PC-9 (cell line): ENCODE data around the gene SH3RF3. TPM values are rescaled to one million over a fixed set of nuclear protein-coding genes. Genes with fewer than 3 reads are reported as not detected.

ENCODE experiments used
- BruUV-seq: library from RNA; stranded (reverse); fragments of 400-500 nt; replicated peaks from 2 replicates; lab custom pipeline; 2021; lab: Mats Ljungman, UMichigan
- CTCF ChIA-PET: fragments of 300-600 bp; sonication (Branson Sonifier 250); formaldehyde crosslinking; loops from one replicate; lab custom pipeline; 2022; ENCODE audit warnings: antibody characterized with exemption; lab: Charles Lee
- POLR2A ChIA-PET: fragments of 300-600 bp; sonication (Branson Sonifier 250); formaldehyde crosslinking; loops from one replicate; lab custom pipeline; 2022; ENCODE audit warnings: antibody characterized with exemption; ENCODE audit not compliant: unreplicated experiment; lab: Charles Lee
- DNase-seq, 2 experiments: peaks; one replicate each; pipeline versions ENCODE4 v3.0.0 to v3.0.0-alpha.2; 2015 to 2022; ENCODE audit warnings: mixed read lengths in 1 of 2
- H2AFZ ChIP-seq: fragments of 200-600 bp; sonication (generic); 2 replicates; pipeline ENCODE4 v1.8.1; 2017; ENCODE audit warnings: antibody characterized with exemption
- H3F3A ChIP-seq: fragments of 200-600 bp; sonication (generic); 2 replicates; pipeline ENCODE4 v1.8.1; 2017; ENCODE audit warnings: antibody characterized with exemption, mild to moderate bottlenecking, low read depth; ENCODE audit not compliant: insufficient read depth
- H3K27ac ChIP-seq: fragments of 200-600 bp; sonication (generic); 2 replicates; pipeline ENCODE4 v1.6.1; 2016; ENCODE audit warnings: mixed run types
- H3K27me3 ChIP-seq: fragments of 200-600 bp; sonication (generic); 2 replicates; pipeline ENCODE4 v1.6.1; 2016; ENCODE audit warnings: low read depth, mixed run types; ENCODE audit not compliant: insufficient read depth
- H3K36me3 ChIP-seq: fragments of 200-600 bp; sonication (generic); 2 replicates; pipeline ENCODE4 v1.6.1; 2016; ENCODE audit warnings: low read depth, mixed run types
- H3K4me1 ChIP-seq: fragments of 200-600 bp; sonication (generic); replicated peaks from 2 replicates; pipeline ENCODE4 v1.6.1; 2016; ENCODE audit warnings: mixed run types; ENCODE audit not compliant: insufficient read depth
- H3K4me2 ChIP-seq: fragments of 200-600 bp; sonication (generic); 2 replicates; pipeline ENCODE4 v1.6.1; 2017; ENCODE audit warnings: mixed run types
- H3K4me3 ChIP-seq: fragments of 200-600 bp; sonication (generic); 2 replicates; pipeline ENCODE4 v1.6.1; 2016; ENCODE audit warnings: mixed run types
- H3K79me2 ChIP-seq: fragments of 200-600 bp; sonication (generic); 2 replicates; pipeline ENCODE4 v1.6.1; 2017; ENCODE audit warnings: low read depth, mixed run types
- H3K9me2 ChIP-seq: fragments of 200-600 bp; sonication (generic); 2 replicates; pipeline ENCODE4 v1.8.1; 2017; ENCODE audit warnings: mild to moderate bottlenecking; ENCODE audit not compliant: insufficient read depth
- H3K9me3 ChIP-seq: fragments of 200-600 bp; sonication (generic); 2 replicates; pipeline ENCODE4 v1.8.1; 2016; ENCODE audit warnings: low read depth; ENCODE audit not compliant: insufficient read depth
- H4K20me1 ChIP-seq: fragments of 200-600 bp; sonication (generic); 2 replicates; pipeline ENCODE4 v1.8.1; 2017; ENCODE audit not compliant: insufficient read depth
- CTCF ChIP-seq: fragments of 200-600 bp; sonication (generic); conservative IDR thresholded peaks from 2 replicates; pipeline ENCODE4 v1.6.1; 2017; ENCODE audit warnings: mixed run types, antibody characterized with exemption, mild to moderate bottlenecking, moderate library complexity
- EZH2 ChIP-seq: fragments of 200-600 bp; sonication (generic); IDR thresholded peaks from 2 replicates; pipeline ENCODE4 v1.8.0; 2017; ENCODE audit warnings: antibody characterized with exemption, low read depth
- intact Hi-C: fragments of 100-400 bp; cut with micrococcal nuclease; formaldehyde crosslinking; loops from one replicate; pipeline ENCODE4 v1.10.0; 2022; ENCODE audit not compliant: unreplicated experiment
- total RNA-seq: library from RNA; stranded (reverse); gene quantifications from 2 replicates; pipeline ENCODE4 v1.2.3, GENCODE V29; 2021

SH3RF3 gene
- total RNA-seq, 1 experiment from 2014 or later, result 6.1 TPM

GRCh38 chr2:109253217-109253616 lies 124.2 kb downstream of the SH3RF3 start:
- Histone ChIP-seq H3K4me1 (no peaks in the 10 kb centered on the region), H3K9me2 (no peaks in the 10 kb centered on the region), H3K4me2 (no peak overlapping the region), H3K79me2 (no peaks in the 10 kb centered on the region; the same call in 1 of the 2 replicates), H3F3A (no peaks in the 10 kb centered on the region; the same call in 1 of the 2 replicates), H2AFZ (no peak overlapping the region), H3K9me3 (no peaks in the 10 kb centered on the region), H3K27me3 (no peaks in the 10 kb centered on the region), H4K20me1 (no peaks in the 10 kb centered on the region), H3K36me3 (no peaks in the 10 kb centered on the region), H3K27ac (no peak overlapping the region), H3K4me3 (no peak overlapping the region)
- intact Hi-C loops, result no loop called here
- ChIA-PET POLR2A (no interaction called here), CTCF (no interaction called here)
- no TSS peak for BruUV-seq
- no peak for DNase-seq
- TF ChIP-seq CTCF (no peak), EZH2 (no peak)

- no peak for TF ChIP-seq CTCF
- TF ChIP-seq EZH2, result no peak
- Histone ChIP-seq H3K27ac (no peak overlapping the region), H4K20me1 (no peaks in the 10 kb centered on the region), H2AFZ (no peak overlapping the region), H3K4me1 (no peaks in the 10 kb centered on the region), H3K4me2 (no peak overlapping the region), H3F3A (no peaks in the 10 kb centered on the region; the same call in 1 of the 2 replicates), H3K9me2 (no peaks in the 10 kb centered on the region), H3K27me3 (no peaks in the 10 kb centered on the region), H3K79me2 (no peaks in the 10 kb centered on the region; the same call in 1 of the 2 replicates), H3K4me3 (no peak overlapping the region), H3K36me3 (no peaks in the 10 kb centered on the region), H3K9me3 (no peaks in the 10 kb centered on the region)
- BruUV-seq, result no TSS peak
- intact Hi-C loops, result no loop called here
- ChIA-PET POLR2A (no interaction called here), CTCF (no interaction called here)
- DNase-seq, result no peak
Measured at GRCh38 chr2:109254174-109254904, 125.3 kb downstream of the SH3RF3 start.

GRCh38 chr2:109255654-109256053 lies 126.6 kb downstream of the SH3RF3 start:
- intact Hi-C loops, result no loop called here
- TF ChIP-seq CTCF (no peak), EZH2 (no peak)
- ChIA-PET CTCF (no interaction called here), POLR2A (no interaction called here)
- no peaks in the 10 kb centered on the region; the same call in 1 of the 2 replicates for H3F3A ChIP-seq
- no peak overlapping the region for H2AFZ ChIP-seq
- H4K20me1 ChIP-seq, result no peaks in the 10 kb centered on the region
- BruUV-seq, result no TSS peak
- no peak for DNase-seq
- H3K36me3 ChIP-seq, result no peaks in the 10 kb centered on the region
- H3K9me2 ChIP-seq, result no peaks in the 10 kb centered on the region
- no peaks in the 10 kb centered on the region for H3K4me1 ChIP-seq
- no peaks in the 10 kb centered on the region for H3K27me3 ChIP-seq
- H3K4me2 ChIP-seq, result no peak overlapping the region
- peaks cover 4% of the 10 kb centered on the region; the same call in 1 of the 2 replicates for H3K79me2 ChIP-seq
- H3K9me3 ChIP-seq, result no peaks in the 10 kb centered on the region
- H3K27ac ChIP-seq, result no peak overlapping the region
- no peak overlapping the region for H3K4me3 ChIP-seq
